HEK293T (cell line): Measurements from ENCODE around the gene GRB14.

ENCODE experiments used
- CTCF ChIA-PET: fragments of 350-600 bp; formaldehyde crosslinking; extraction: SDS; loops from one replicate; lab custom pipeline; 2021; ENCODE audit warnings: antibody characterized with exemption, inconsistent platforms; lab: Yijun Ruan, JAX
- POLR2A ChIA-PET: fragments of 350-600 bp; formaldehyde crosslinking; extraction: SDS; loops from one replicate; lab custom pipeline; 2020; ENCODE audit warnings: antibody characterized with exemption, inconsistent platforms; lab: Yijun Ruan, JAX
- DNase-seq: peaks from one replicate; pipeline ENCODE4 v3.0.0; 2012; ENCODE audit warnings: mixed read lengths; ENCODE audit errors: extremely low spot score
- ARNT ChIP-seq: fragments of 450-650 bp; IDR thresholded peaks from 2 replicates; pipeline ENCODE4 v1.6.1; 2017; ENCODE audit warnings: mild to moderate bottlenecking
- BHLHE40 ChIP-seq: fragments of 450-650 bp; IDR thresholded peaks from 2 replicates; pipeline ENCODE4 v1.6.1; 2016; ENCODE audit warnings: mild to moderate bottlenecking, moderate library complexity, borderline replicate concordance
- CTBP1 ChIP-seq: fragments of 450-650 bp; IDR thresholded peaks from 2 replicates; pipeline ENCODE4 v1.6.1; 2016; ENCODE audit warnings: borderline replicate concordance
- ELF4 ChIP-seq: fragments of 450-650 bp; IDR thresholded peaks from 2 replicates; pipeline ENCODE4 v1.6.1; 2017; ENCODE audit warnings: antibody characterized with exemption
- FOXA1 ChIP-seq: fragments of 450-650 bp; IDR thresholded peaks from 2 replicates; pipeline ENCODE4 v1.6.1; 2016; ENCODE audit warnings: mild to moderate bottlenecking
- FOXK2 ChIP-seq: fragments of 450-650 bp; IDR thresholded peaks from 2 replicates; pipeline ENCODE4 v1.6.1; 2016; ENCODE audit warnings: mild to moderate bottlenecking
- FOXM1 ChIP-seq: fragments of 450-650 bp; IDR thresholded peaks from 2 replicates; pipeline ENCODE4 v1.6.1; 2017; ENCODE audit warnings: mild to moderate bottlenecking, borderline replicate concordance
- HDGF ChIP-seq: fragments of 450-650 bp; IDR thresholded peaks from 2 replicates; pipeline ENCODE4 v1.6.1; 2017; ENCODE audit warnings: antibody characterized with exemption, borderline replicate concordance
- L3MBTL2 ChIP-seq: fragments of 450-650 bp; conservative IDR thresholded peaks from 2 replicates; pipeline ENCODE4 v1.6.1; 2016; ENCODE audit warnings: mild to moderate bottlenecking
- LEF1 ChIP-seq: fragments of 450-650 bp; IDR thresholded peaks from 2 replicates; pipeline ENCODE4 v1.6.1; 2017; ENCODE audit warnings: mild to moderate bottlenecking, borderline replicate concordance
- NFRKB ChIP-seq: fragments of 450-650 bp; IDR thresholded peaks from 2 replicates; pipeline ENCODE4 v1.6.1; 2016; ENCODE audit warnings: mild to moderate bottlenecking, moderate library complexity
- PKNOX1 ChIP-seq: fragments of 450-650 bp; IDR thresholded peaks from 2 replicates; pipeline ENCODE4 v1.6.1; 2016
- SP1 ChIP-seq: fragments of 450-650 bp; IDR thresholded peaks from 2 replicates; pipeline ENCODE4 v1.6.1; 2017
- SUZ12 ChIP-seq: fragments of 450-650 bp; IDR thresholded peaks from 2 replicates; pipeline ENCODE4 v1.6.1; 2016; ENCODE audit warnings: mild to moderate bottlenecking
- TARDBP ChIP-seq: fragments of 450-650 bp; IDR thresholded peaks from 2 replicates; pipeline ENCODE4 v1.6.1; 2016
- ZNF384 ChIP-seq: fragments of 450-650 bp; IDR thresholded peaks from 2 replicates; pipeline ENCODE4 v1.6.1; 2016

The GRB14 gene

GRCh38 chr2:164504253-164504652, 117.0 kb downstream of the GRB14 start:
- TF ChIP-seq SP1 (no peak), L3MBTL2 (no peak), LEF1 (no peak), ZNF384 (no peak), BHLHE40 (no peak), NFRKB (no peak), CTBP1 (no peak), FOXA1 (no peak), FOXK2 (no peak), ELF4 (no peak), PKNOX1 (no peak), SUZ12 (no peak), TARDBP (no peak), HDGF (no peak), FOXM1 (no peak), ARNT (no peak)
- CTCF ChIA-PET: no interaction called here
- POLR2A ChIA-PET: no interaction called here
- DNase-seq: peak; percentile 12

- ChIA-PET POLR2A (no interaction called here), CTCF (no interaction called here)
- no peak for DNase-seq
Observed at GRCh38 chr2:164498836-164499235, 122.4 kb downstream of the GRB14 start.

GRCh38 chr2:164496881-164497280, 124.4 kb downstream of the GRB14 start:
- POLR2A ChIA-PET: no interaction called here
- TF ChIP-seq NFRKB: no peak
- TF ChIP-seq BHLHE40: no peak
- TF ChIP-seq L3MBTL2: no peak
- TF ChIP-seq LEF1: no peak
- no peak for TF ChIP-seq ELF4
- DNase-seq: no peak
- CTCF ChIA-PET: no interaction called here

More at GRCh38 chr2:164498836-164499235, 122.4 kb downstream of the GRB14 start:
- TF ChIP-seq FOXK2: no peak
- no peak for TF ChIP-seq PKNOX1
- TF ChIP-seq HDGF: no peak
- TF ChIP-seq CTBP1: no peak
- no peak for TF ChIP-seq FOXA1
- no peak for TF ChIP-seq BHLHE40
- no peak for TF ChIP-seq LEF1
- TF ChIP-seq SUZ12: no peak
- no peak for TF ChIP-seq ELF4
- TF ChIP-seq L3MBTL2: no peak
- no peak for TF ChIP-seq SP1

- CTCF ChIA-PET: no interaction called here
- POLR2A ChIA-PET: no interaction called here
- DNase-seq: no peak
- TF ChIP-seq ELF4: no peak
- no peak for TF ChIP-seq CTBP1
- no peak for TF ChIP-seq FOXM1
- TF ChIP-seq TARDBP: no peak
- TF ChIP-seq BHLHE40: no peak
- no peak for TF ChIP-seq SP1
- no peak for TF ChIP-seq NFRKB
- TF ChIP-seq SUZ12: no peak
- no peak for TF ChIP-seq ARNT
- TF ChIP-seq L3MBTL2: no peak
- no peak for TF ChIP-seq HDGF
- TF ChIP-seq PKNOX1: no peak
Observed at GRCh38 chr2:164496421-164496820, 124.9 kb downstream of the GRB14 start.

- ChIA-PET POLR2A (no interaction called here), CTCF (no interaction called here)
- DNase-seq: peak; percentile 50
- TF ChIP-seq FOXK2: no peak
- TF ChIP-seq NFRKB: no peak
- no peak for TF ChIP-seq LEF1
- TF ChIP-seq L3MBTL2: no peak
- TF ChIP-seq FOXA1: no peak
- TF ChIP-seq ARNT: no peak
- TF ChIP-seq ELF4: no peak
- TF ChIP-seq SUZ12: no peak
- TF ChIP-seq TARDBP: no peak
- no peak for TF ChIP-seq PKNOX1
- no peak for TF ChIP-seq HDGF
- TF ChIP-seq ZNF384: no peak
- TF ChIP-seq FOXM1: no peak
- no peak for TF ChIP-seq BHLHE40
- no peak for TF ChIP-seq SP1
- no peak for TF ChIP-seq CTBP1
Observed at GRCh38 chr2:164495491-164496223, 125.6 kb downstream of the GRB14 start.
